ENCODE data around the gene BUD13. TPM values are rescaled to one million over a fixed set of nuclear protein-coding genes. Genes with fewer than 3 reads are reported as not detected.
A peak's percentile ranks its signal among the peaks of the same experiment; 100 is the strongest.

The BUD13 gene
- polyA plus RNA-seq, 2 of the 4 experiments (the other 2 are of a cell fraction): 9.8 to 16.2 TPM

- Histone ChIP-seq H3K4me1 (peaks cover 15% of the 10 kb centered on the region; the same call in 2 of the 3 replicates), H3K4me3 (no peak overlapping the region), H3K4me2 (no peak overlapping the region; the same call in 2 of the 3 replicates), H3K9me3 (no peaks in the 10 kb centered on the region), H3K27ac (no peak overlapping the region)
- FAIRE-seq (no peak), ATAC-seq (no peak), DNase-seq (ENCODE audit: low read depth in 1 of 2, low spot score in 1 of 2) (no peak)
- CTCF ChIA-PET: interaction anchor here (1.0 kb wide), 1 partner anchor 61 kb away, joined by 3 read pairs; no protein-coding TSS in a partner anchor
- 88% methylated on average over 5 of the region's 5 CpGs for WGBS (ENCODE audit: missing lambda C conversion rate)
- POLR2A ChIA-PET: interaction anchor here (1.5 kb wide), 1 partner anchor 14 kb away, joined by 4 read pairs; the partner anchor contains the start of gene ZPR1
- TF ChIP-seq HMGXB4 (CRISPR knock-in tag; IDR thresholded peaks at IDR 0.05; ENCODE audit: borderline replicate concordance) (no peak), EP300 (IDR thresholded peaks at IDR 0.05) (no peak), JUNB (IDR thresholded peaks at IDR 0.05) (no peak), HOXA7 (CRISPR knock-in tag; IDR thresholded peaks at IDR 0.05) (no peak)
Observed at GRCh38 chr11:116774661-116775060, 1.9 kb upstream of the BUD13 start.

DNA sequence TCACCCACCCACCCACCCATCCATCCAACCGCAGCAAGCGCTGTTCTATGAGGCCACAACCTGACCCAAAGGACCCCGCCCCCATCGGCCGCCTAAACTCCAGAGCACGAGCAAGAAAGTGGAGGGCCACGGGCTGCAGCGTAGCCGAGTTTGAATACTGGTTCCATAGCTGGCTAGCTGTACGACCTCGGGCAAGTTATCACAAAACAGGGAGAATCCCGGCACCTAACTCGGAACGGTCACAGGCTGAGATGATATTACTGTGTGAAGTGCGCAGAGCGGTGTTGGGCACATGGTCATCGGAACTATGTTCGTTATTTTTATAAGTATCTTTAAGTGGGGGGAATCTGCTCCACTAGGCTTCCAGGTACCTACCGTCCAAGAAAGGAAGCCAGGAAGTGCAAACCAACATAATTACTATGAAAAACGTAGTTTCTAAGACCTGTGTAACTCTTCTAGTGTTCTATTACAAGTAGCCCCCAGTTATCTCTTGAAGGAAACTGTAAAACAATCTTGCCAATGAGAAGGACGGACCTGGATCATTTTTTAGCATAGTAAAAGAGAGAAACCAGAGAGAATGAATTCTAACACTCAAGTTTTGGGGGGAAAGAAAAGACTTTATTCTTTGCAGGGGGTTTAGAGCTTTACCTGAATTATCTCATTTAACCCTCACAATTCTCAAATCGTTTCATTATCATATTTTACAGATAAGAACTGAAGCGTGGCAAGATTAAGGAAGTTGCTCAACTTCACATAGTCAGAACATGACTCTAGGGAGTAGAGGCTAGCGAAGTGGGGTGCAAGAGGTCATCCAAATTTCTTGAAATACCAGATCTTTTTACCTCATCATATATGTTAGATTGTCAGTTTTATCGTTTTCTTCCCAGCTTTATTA, 663 bp upstream of the BUD13 start:
- peak overlapping the region; percentile 96 to 100 for H3K27ac ChIP-seq
- no peak for DNase-seq (ENCODE audit: low read depth in 1 of 2, low spot score in 1 of 2)
- FAIRE-seq: no peak
- H3K4me2 ChIP-seq: peak overlapping the region; percentile 81
- ATAC-seq: peak; percentile 78 to 82
- POLR2A ChIA-PET: interaction anchor here (0.5 to 1.7 kb wide), 4 partner anchors 10 to 407 kb away, joined by 3 to 6 read pairs (median 5); partner anchors contain the start of gene ZPR1
- H3K4me3 ChIP-seq: peak overlapping the region; percentile 63
- no peaks in the 10 kb centered on the region for H3K9me3 ChIP-seq
- WGBS (ENCODE audit: missing lambda C conversion rate): 11% methylated on average over 16 of the region's 25 CpGs
- peaks cover 15% of the 10 kb centered on the region; the same call in 2 of the 3 replicates for H3K4me1 ChIP-seq
- TF ChIP-seq MAX (IDR thresholded peaks at IDR 0.05): 0 out of 2 replicates have a peak, but pooled peaks have one; percentile 10
- TF ChIP-seq BCL3 (IDR thresholded peaks at IDR 0.05): 0 out of 3 replicates have a peak, but pooled peaks have one; percentile 51
- TF ChIP-seq JUN (IDR thresholded peaks at IDR 0.05): peak in 1 of 2 experiments; percentile 62; a peak in 1 of 5 replicates
- TF ChIP-seq GATA3 (IDR thresholded peaks at IDR 0.05; ENCODE audit: borderline replicate concordance): no peak
- CTCF ChIA-PET: interaction anchor here (1.0 to 1.3 kb wide), 3 partner anchors 16 to 63 kb away, joined by 3 to 4 read pairs (median 3); no protein-coding TSS in a partner anchor

- Histone ChIP-seq H3K9me3 (no peaks in the 10 kb centered on the region), H3K4me1 (peaks cover 15% of the 10 kb centered on the region; the same call in 2 of the 3 replicates), H3K4me3 (peak overlapping the region; percentile 63), H3K4me2 (peak overlapping the region; percentile 87), H3K27ac (peak overlapping the region; percentile 96 to 100)
- FAIRE-seq: no peak
- ChIA-PET POLR2A (no interaction called here), CTCF (interaction anchor here (1.5 to 1.9 kb wide), 2 partner anchors 29 to 39 kb away, joined by 3 read pairs; no protein-coding TSS in a partner anchor)
- WGBS (ENCODE audit: missing lambda C conversion rate): 10% methylated on average over 2 of the region's 2 CpGs
- ATAC-seq: no peak
- no peak for DNase-seq (ENCODE audit: low read depth in 1 of 2, low spot score in 1 of 2)
- TF ChIP-seq EHMT2 (IDR thresholded peaks at IDR 0.05; ENCODE audit: low read depth): no peak
- TF ChIP-seq MAX (IDR thresholded peaks at IDR 0.05): no peak
- TF ChIP-seq TP53 (CRISPR knock-in tag; IDR thresholded peaks at IDR 0.05): no peak
- no peak for TF ChIP-seq RNF2 (IDR thresholded peaks at IDR 0.05; ENCODE audit: borderline replicate concordance, low read depth)
- TF ChIP-seq MAZ (IDR thresholded peaks at IDR 0.05; ENCODE audit: borderline replicate concordance, low read depth, low read length): no peak
- TF ChIP-seq HES2 (IDR thresholded peaks at IDR 0.05): no peak
- no peak for TF ChIP-seq ZC3H11A (IDR thresholded peaks at IDR 0.05)
- no peak for TF ChIP-seq HOXB13 (CRISPR knock-in tag; IDR thresholded peaks at IDR 0.05; ENCODE audit: low read depth)
- TF ChIP-seq TFCP2L1 (CRISPR knock-in tag; IDR thresholded peaks at IDR 0.05): no peak
- no peak for TF ChIP-seq EP300 (IDR thresholded peaks at IDR 0.05)
- TF ChIP-seq PHF8 (IDR thresholded peaks at IDR 0.05; ENCODE audit: borderline replicate concordance, low read depth): no peak
Observed at GRCh38 chr11:116771935-116772334, 852 bp downstream of the BUD13 start.
